Body of pancreas (tissue), 4 donors: ENCODE measurements around the gene CHCHD6. TPM values are rescaled to one million over a fixed set of nuclear protein-coding genes. Genes with fewer than 3 reads are reported as not detected.

Experiments used
- ATAC-seq: fragments of 150-250 bp; one replicate; pipeline ENCODE4 v1.9.1; 2016
- DNase-seq, 4 donors: peaks; one replicate each; pipeline ENCODE4 v3.0.0-alpha.2; 2019
- H3K27ac ChIP-seq, 4 donors: fragments of 200-600 bp; sonication (generic); 1 replicate in 3 of 4; 2 replicates in 1 of 4; pipeline versions ENCODE4 v1.5.1 to v1.6.1; 2016 to 2019; ENCODE audit warnings: mild to moderate bottlenecking in 1 of 4, mixed read lengths in 1 of 4, moderate library complexity in 1 of 4
- H3K27me3 ChIP-seq, 2 donors: fragments of 200-600 bp; sonication (generic); one replicate each; pipeline ENCODE4 v1.6.0; 2016; ENCODE audit warnings: mild to moderate bottlenecking in 1 of 2
- H3K36me3 ChIP-seq, 2 donors: fragments of 200-600 bp; sonication (generic); replicated peaks in 1 of 2; 2 replicates each; pipeline ENCODE4 v1.5.1; 2016; ENCODE audit warnings: low read depth in 2 of 2; ENCODE audit not compliant: insufficient read depth in 1 of 2
- H3K4me1 ChIP-seq: fragments of 200-600 bp; sonication (generic); one replicate; pipeline ENCODE4 v1.6.0; 2016
- H3K4me3 ChIP-seq, 2 donors: fragments of 200-600 bp; sonication (generic); 1 replicate in 1 of 2; 2 replicates in 1 of 2; pipeline ENCODE4 v1.5.1; 2016 to 2019
- H3K9me3 ChIP-seq, 3 donors: fragments of 200-600 bp; sonication (generic); 1 replicate in 2 of 3; 2 replicates in 1 of 3; pipeline ENCODE4 v1.5.1; 2016
- CTCF ChIP-seq, 7 experiments: fragments of 450-650 bp in 4 of 7; fragments of 200-600 bp in 3 of 7; sonication (generic) in 3 of 7; IDR thresholded peaks; one replicate each; pipeline ENCODE4 v1.5.1; 2016 to 2019; ENCODE audit warnings: antibody characterized with exemption in 7 of 7
- POLR2A ChIP-seq, 3 donors: fragments of 450-650 bp; IDR thresholded peaks; one replicate each; pipeline ENCODE4 v1.6.1; 2016; ENCODE audit warnings: antibody characterized with exemption in 3 of 3, mild to moderate bottlenecking in 2 of 3
- WGBS, 2 donors: methylation state at CpG; one replicate each; pipeline ENCODE4 v1.1.5; 2017; 5-methylcytosine and 5-hydroxymethylcytosine counted together
- intact Hi-C: fragments of 100-400 bp; cut with DNase I; formaldehyde crosslinking; loops from one replicate; pipeline ENCODE4 v1.15.1; 2023
- total RNA-seq, 2 donors: library from RNA; depleted of rRNA; stranded (reverse); fragments of >200 nt; gene quantifications; one replicate each; pipeline ENCODE4 v1.1.0, GENCODE V29; 2016

CHCHD6 gene
- total RNA-seq, 2 donors from 2014 or later: 0.66 to 10.9 TPM

GRCh38 chr3:127002195-127003174 lies 298.4 kb downstream of the CHCHD6 start:
- Histone ChIP-seq H3K36me3 (no peaks in the 10 kb centered on the region), H3K4me1 (peaks cover 11% of the 10 kb centered on the region), H3K9me3 (no peaks in the 10 kb centered on the region), H3K27ac (peak overlapping the region in 3 of 4 donors; percentile 31 to 71 (median 41)), H3K4me3 (no peak overlapping the region), H3K27me3 (no peaks in the 10 kb centered on the region)
- WGBS, 2 donors: 58 to 67% methylated on average over 24 to 26 of the region's 26 CpGs
- ATAC-seq: peak; percentile 84
- intact Hi-C loops: no loop called here
- peak; percentile 68 to 79 (median 76) for DNase-seq
- TF ChIP-seq POLR2A (IDR thresholded peaks at IDR 0.05) (peak in 2 of 3 donors; percentile 59 to 60), CTCF (IDR thresholded peaks at IDR 0.05) (peak in 4 of 7 experiments; percentile 27 to 41 (median 34))

GRCh38 chr3:127003175-127003555 lies 299.1 kb downstream of the CHCHD6 start:
- no peaks in the 10 kb centered on the region for H3K9me3 ChIP-seq
- ATAC-seq (no peak), DNase-seq (no peak)
- H3K27me3 ChIP-seq: no peaks in the 10 kb centered on the region
- intact Hi-C loops: no loop called here
- WGBS, 2 donors: 97 to 100% methylated on average over 4 to 12 of the region's 12 CpGs
- TF ChIP-seq POLR2A (IDR thresholded peaks at IDR 0.05): no peak
- no peak for TF ChIP-seq CTCF (IDR thresholded peaks at IDR 0.05)
- no peak overlapping the region for H3K27ac ChIP-seq
- H3K4me3 ChIP-seq: no peak overlapping the region
- no peaks in the 10 kb centered on the region for H3K36me3 ChIP-seq
- H3K4me1 ChIP-seq: peaks cover 11% of the 10 kb centered on the region

GRCh38 chr3:127003601-127004280 lies 299.7 kb downstream of the CHCHD6 start:
- Histone ChIP-seq H3K27me3 (no peaks in the 10 kb centered on the region), H3K36me3 (no peaks in the 10 kb centered on the region), H3K4me1 (peaks cover 11% of the 10 kb centered on the region), H3K4me3 (no peak overlapping the region), H3K27ac (no peak overlapping the region), H3K9me3 (no peaks in the 10 kb centered on the region)
- TF ChIP-seq POLR2A (IDR thresholded peaks at IDR 0.05) (no peak), CTCF (IDR thresholded peaks at IDR 0.05) (no peak)
- WGBS, 2 donors: 91% methylated on average over 7 of the region's 7 CpGs; no CpG with 5 or more reads in 1 of the 2 donors
- intact Hi-C loops: no loop called here
- no peak for DNase-seq
- no peak for ATAC-seq

- H3K4me1 ChIP-seq: peaks cover 11% of the 10 kb centered on the region
- ATAC-seq (no peak), DNase-seq (no peak)
- H3K27me3 ChIP-seq: no peaks in the 10 kb centered on the region
- TF ChIP-seq CTCF (IDR thresholded peaks at IDR 0.05) (no peak), POLR2A (IDR thresholded peaks at IDR 0.05) (no peak)
- no peaks in the 10 kb centered on the region for H3K36me3 ChIP-seq
- WGBS, 2 donors: 88 to 94% methylated on average over 3 to 31 of the region's 32 CpGs
- no peaks in the 10 kb centered on the region for H3K9me3 ChIP-seq
- no peak overlapping the region for H3K4me3 ChIP-seq
- intact Hi-C loops: no loop called here
- no peak overlapping the region for H3K27ac ChIP-seq
Observed at GRCh38 chr3:127004641-127005397, 300.8 kb downstream of the CHCHD6 start.
